NCI-H82 treated with DMSO at 0.1 percent for 48 hours (cell line): ENCODE measurements around the gene LEMD1.
"Not testable (repeated sequence)": the region's sequence is repeated elsewhere in the genome, so short reads cannot be mapped to it uniquely, and the experiment has no call there.

Experiments
- DNase-seq: peaks from one replicate; lab custom pipeline; 2025; ENCODE audit not compliant: unreplicated experiment; lab: John Stamatoyannopoulos, UW

LEMD1 gene

GRCh38 chr1:205382561-205382960 is 39.3 kb downstream of the LEMD1 start:
- no peak for DNase-seq

GRCh38 chr1:205381305-205381704 is 40.6 kb downstream of the LEMD1 start:
- DNase-seq: no peak

- DNase-seq: no peak
These were observed 41.0 kb downstream of the LEMD1 start for GRCh38 chr1:205380882-205381281.

GRCh38 chr1:205379056-205379455 is 42.8 kb downstream of the LEMD1 start:
- DNase-seq: no peak

GRCh38 chr1:205377355-205377754 is 44.5 kb downstream of the LEMD1 start:
- DNase-seq: no peak

GRCh38 chr1:205376739-205377138 is 45.1 kb downstream of the LEMD1 start:
- DNase-seq: no peak

GRCh38 chr1:205375835-205376545 is 45.9 kb downstream of the LEMD1 start:
- peak; percentile 81 for DNase-seq

GRCh38 chr1:205374210-205375078 is 47.4 kb downstream of the LEMD1 start:
- no peak for DNase-seq

GRCh38 chr1:205373798-205374175 is 48.1 kb downstream of the LEMD1 start:
- DNase-seq: no peak

- DNase-seq: no peak
These were observed 48.6 kb downstream of the LEMD1 start for GRCh38 chr1:205373022-205373797.

- DNase-seq: no peak
These were observed 49.8 kb downstream of the LEMD1 start for GRCh38 chr1:205371871-205372660.

- no peak for DNase-seq
These were observed 51.1 kb downstream of the LEMD1 start for GRCh38 chr1:205370780-205371179.

GRCh38 chr1:205369701-205370123 is 52.1 kb downstream of the LEMD1 start:
- no peak for DNase-seq

GRCh38 chr1:205368478-205368877 is 53.4 kb downstream of the LEMD1 start:
- no peak for DNase-seq

GRCh38 chr1:205365945-205366463 is 55.9 kb downstream of the LEMD1 start:
- DNase-seq: no peak

- DNase-seq: not testable (repeated sequence)
These were observed 56.8 kb downstream of the LEMD1 start for GRCh38 chr1:205365086-205365485.

GRCh38 chr1:205360891-205361290 is 61.0 kb downstream of the LEMD1 start:
- no peak for DNase-seq

- peak; percentile 96 for DNase-seq
These were observed 61.9 kb downstream of the LEMD1 start for GRCh38 chr1:205359771-205360565.

GRCh38 chr1:205358579-205358978 is 63.3 kb downstream of the LEMD1 start:
- DNase-seq: no peak

GRCh38 chr1:205357567-205357966 is 64.3 kb downstream of the LEMD1 start:
- DNase-seq: no peak
